NCI-H510A (cell line): Measurements from ENCODE around the gene PRPF6.

Source experiments
- DNase-seq: peaks from one replicate; lab custom pipeline; 2025; lab: John Stamatoyannopoulos, UW

PRPF6 gene

DNA sequence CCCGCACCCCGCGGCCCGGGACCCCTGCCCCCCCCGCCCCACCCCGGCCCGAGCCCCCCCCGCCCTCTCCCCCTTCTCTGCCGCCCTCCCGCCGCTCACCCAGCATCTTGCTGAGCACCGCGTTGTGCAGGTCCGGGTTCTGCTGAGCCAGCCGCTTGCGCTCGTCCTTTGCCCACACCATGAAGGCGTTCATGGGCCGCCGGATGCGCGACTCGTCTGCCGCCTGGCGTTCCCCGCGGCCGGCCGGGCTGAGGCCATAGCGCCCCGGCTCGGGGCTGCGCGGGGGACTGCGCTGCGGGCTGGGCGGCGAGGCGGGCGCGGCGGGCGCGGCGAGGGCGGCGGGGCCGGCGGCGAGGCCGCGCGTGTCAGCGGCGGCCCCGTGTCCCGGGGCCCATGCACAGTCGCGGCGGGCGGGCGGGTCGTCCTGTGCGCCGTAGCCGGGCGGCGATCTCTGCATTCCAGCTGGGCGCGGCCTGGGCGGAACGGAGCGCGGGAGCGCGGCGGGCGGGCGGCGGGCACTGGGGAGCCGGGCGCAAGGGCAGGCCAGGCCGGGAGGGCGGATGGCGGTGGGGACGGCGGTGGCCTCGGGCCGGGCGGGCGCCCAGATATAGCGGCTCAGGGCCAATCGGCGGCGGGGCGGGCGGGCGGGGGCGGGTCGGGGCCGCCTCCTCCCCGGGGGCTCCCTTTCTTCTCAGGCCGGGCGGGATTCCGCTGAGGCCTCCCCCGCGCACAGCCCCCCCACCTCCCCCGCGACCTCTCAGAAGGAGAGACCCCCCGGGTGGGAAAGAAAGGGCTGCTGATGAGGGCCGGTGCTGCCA lies 68.3 kb downstream of the PRPF6 start, which contains the start of gene SOX18:
Gene SOX18, minus strand, starts transcription at position 580 of the 818 bp plus-strand sequence. Its CDS starts 123 bp downstream, at position 457.
- DNase-seq = no peak

DNA sequence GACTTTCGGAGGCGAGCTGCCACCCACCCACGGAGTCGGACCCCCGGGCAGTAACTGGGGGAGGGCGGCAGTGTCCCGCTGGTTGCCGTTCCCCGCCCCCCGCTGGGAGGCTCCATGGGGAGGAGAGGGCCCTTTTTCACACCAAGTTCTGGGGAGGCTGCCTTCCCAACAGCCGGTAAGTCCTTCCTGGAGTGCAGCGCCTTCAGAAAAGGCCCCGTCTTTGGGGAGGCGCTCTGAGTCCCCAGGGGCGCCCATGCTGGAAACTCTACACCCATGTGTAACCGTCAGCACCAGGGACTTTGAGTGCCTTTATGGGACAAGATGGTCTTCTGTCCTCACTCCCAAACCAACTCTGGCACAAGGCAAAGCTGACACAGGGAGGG lies 68.9 kb downstream of the PRPF6 start:
- no peak for DNase-seq

DNA sequence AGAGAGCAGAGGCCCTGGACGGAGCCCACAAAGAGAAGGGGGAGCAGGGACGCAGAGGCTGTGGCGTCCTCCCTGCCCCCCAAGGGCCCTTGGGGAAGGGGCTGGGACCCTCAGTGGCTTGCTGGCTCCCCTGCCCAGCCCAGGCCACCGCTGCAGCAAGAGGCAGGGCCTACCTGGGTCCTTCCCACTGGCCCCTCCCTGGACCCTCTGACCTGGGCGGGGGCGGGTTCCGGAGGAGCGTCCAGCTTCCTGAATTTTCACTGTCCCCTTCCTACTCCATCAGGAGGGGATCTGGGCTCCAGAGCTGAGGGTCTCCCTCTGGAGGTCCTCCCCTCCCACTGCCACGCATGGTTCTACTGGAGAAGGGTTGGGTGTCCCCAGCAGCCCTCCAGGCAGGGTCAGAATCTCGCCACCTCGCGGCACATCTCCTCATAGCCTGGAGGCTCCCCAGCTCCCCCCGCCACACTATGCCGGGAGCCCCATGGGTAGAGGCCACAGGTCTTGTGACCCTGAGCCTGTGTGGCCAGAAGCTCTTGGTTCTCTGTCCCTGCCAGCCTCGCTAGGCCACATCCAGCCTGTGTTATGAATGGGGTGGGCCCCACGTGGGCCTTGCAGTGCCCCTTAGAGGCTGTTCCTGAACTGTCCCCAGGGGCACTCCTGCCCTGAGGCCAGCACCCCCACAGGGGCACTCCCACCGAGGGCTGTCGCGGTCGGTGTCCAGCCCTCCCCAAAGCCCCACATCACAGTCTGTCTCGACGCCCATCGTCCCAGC lies 69.5 kb downstream of the PRPF6 start:
- DNase-seq = no peak

DNA sequence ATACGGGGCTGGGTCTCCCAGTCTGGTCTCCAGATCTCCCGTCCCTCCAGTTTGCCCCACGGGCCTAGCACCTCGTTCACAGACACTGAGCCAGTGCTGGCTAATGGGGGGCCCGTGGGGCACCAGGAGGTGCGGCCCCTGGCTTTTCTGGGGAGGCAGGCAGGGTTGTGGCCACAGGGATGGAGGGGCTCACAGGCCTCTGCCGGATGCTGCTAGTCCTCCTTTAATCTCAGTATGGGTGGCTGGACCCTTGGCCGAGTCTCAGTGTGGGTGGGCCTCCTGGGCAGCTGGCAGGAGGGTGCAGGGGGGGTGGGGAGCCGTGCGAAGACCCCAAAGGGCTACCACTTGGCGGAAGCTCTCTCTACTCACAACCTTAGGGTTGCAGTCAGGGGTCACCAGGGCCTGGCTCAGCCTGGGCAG lies 70.1 kb downstream of the PRPF6 start:
- DNase-seq = no peak

DNA sequence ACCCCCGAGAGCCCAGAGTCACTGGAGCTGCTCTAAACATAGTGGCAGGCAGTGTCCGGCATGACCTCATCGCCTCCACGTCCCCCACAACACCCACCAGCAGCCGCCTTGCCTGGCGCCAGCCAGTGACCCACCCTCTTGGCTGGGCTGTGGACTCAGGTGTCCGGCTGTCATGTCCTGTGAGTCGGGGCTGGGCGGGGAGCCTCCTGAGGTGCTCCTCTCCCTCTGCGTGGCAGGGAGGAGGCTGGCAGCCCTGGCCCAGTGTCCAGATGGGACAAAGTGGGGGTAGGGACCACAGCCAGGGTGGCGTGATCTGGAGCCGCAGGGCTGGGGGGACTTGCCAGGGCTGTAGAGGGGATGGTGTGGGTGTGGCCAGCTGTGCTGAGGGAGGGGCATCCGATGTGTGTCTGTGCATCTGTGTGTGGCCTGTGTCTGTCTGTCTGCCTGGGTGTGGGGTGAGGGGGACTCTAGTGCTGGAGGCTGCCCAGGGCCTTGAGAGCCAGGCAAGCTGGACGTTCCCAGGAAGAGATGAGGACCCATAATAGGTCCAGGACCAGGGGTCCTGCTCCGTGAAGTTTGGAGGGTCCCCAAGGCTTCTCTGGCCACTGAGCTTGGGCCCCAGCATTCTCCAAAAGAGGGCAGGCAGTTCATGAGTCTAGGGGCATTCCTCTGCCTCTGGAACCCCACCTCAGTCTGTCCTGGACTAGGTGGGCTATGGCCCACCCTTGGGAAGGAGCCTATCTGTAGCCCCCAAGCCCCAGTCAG lies 70.8 kb downstream of the PRPF6 start:
- no peak for DNase-seq

DNA sequence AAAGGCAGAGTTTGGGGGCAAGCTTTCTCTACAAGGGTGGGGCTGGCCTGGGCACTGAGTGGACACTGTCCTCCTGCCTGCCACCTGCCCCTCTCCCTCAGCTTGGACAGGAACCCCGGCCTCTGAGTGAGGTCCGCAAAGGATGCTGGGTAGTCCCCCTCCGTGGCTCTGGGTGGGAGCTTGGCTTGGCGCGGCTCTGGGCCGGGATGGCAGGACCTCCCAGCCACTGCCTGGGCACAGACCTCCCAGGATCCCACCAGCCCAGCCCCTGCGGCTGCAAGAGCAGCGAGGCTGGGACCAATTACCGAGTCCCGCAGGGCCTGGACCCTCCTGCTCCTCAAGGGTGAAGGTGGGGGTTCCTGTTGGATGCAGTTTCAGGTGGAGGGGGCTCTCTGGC lies 71.4 kb downstream of the PRPF6 start:
- DNase-seq = no peak

DNA sequence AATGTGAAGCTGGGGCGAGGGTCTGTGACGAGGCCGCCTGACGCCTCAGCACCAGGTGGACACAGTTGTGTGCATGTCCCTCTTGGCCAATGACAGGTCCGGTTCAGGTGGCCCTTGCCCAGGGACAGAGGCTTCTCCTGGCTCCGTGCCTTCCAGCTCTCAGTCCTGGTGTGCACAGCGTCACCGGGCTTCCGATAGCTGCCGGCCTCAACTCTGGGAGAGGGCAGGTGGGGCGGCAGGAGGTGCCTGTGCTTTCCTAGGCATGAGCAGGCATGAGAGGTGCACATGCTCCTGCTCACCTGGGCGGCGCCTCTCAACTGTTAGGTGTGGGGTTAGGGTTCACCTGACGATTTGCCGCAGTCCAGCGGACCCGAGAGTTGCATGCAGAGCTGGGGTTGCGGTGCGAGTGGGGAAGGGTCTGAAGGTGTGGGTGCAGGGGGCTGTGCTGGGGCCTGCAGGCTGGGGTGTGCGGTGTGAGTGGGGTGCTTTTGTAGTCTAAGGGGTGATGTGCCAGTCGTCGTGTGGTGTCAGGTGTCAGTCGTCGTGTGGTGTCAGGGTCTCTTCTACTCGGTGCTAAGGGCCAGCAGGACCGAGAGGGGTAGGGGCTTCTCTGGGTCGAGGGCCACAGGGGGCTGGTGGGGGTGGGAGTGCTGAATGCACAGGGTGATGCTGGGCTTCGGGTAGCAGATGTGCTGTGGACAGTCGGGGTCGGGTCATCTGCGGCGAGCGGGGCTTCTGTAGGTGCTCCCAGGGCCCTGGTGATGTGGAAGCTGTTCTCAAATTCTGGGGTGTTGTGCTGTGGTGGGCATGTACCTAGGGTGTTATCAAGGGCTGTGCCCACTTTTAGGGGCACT lies 72.3 kb downstream of the PRPF6 start:
- DNase-seq = no peak

DNA sequence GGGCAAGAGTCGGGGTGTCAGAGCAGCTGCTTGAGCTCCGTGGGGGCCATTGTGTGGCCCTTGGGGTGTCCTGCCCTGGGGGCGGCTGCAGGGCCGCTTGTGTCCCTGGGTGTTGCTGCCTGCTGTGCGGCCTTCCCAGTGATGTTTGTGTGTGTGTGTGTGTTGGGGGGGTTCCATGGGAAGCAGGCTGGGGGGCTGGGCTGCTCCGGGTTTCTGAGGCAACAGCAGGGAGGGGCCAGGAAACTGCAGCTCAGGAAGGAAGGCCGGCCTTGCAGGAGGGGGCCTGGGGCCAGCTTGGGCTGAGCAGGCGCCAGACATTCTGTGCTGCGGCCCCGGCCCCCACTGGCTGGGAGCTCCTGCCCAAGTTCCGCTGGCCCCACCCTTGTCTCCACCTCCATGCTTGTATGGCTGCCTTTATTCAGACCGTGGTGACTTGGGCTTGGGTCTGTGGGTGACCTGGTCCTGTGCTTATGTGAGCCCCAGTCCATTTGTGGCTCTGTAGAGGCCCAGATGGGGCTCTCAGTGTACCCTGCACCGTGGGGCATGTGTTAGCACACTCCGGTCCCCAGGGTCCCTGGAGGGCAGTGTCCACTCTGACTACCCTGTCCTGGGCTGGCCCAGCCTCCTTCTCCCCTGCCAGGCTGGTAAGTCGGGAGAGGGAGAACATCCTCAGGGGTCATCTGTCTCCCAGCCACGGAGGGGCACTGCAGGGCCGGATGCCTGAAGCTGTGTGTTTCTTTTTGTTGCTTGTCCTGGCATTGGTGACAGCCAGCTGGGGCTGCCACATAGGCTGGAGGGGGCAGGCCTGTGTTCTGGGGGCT lies 73.1 kb downstream of the PRPF6 start:
- DNase-seq = no peak

DNA sequence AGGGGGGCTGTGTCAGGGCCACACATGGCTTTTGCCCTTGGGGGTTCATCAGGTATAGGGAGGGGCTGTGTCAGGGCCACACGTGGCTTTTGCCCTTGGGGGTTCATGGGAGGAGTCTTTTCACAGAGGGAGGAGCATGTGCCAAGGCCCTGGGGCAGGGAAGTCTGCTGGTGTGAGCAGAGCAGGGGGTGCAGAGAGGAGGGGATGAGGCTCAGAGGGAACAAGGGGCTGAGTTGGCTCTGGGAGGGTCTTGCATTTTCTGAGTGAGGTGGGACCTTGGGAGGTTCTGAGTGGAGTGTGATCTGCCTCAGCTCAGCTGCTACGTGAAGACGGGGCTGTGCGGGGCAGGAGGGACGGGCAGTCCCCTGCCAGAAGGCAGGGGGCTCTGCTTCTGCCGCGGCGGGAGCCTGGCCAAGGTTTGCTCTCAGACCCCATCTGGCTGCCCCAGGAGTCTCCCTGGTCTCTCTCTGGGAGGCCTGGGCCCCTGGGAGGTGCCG lies 74.5 kb downstream of the PRPF6 start:
- no peak for DNase-seq

DNA sequence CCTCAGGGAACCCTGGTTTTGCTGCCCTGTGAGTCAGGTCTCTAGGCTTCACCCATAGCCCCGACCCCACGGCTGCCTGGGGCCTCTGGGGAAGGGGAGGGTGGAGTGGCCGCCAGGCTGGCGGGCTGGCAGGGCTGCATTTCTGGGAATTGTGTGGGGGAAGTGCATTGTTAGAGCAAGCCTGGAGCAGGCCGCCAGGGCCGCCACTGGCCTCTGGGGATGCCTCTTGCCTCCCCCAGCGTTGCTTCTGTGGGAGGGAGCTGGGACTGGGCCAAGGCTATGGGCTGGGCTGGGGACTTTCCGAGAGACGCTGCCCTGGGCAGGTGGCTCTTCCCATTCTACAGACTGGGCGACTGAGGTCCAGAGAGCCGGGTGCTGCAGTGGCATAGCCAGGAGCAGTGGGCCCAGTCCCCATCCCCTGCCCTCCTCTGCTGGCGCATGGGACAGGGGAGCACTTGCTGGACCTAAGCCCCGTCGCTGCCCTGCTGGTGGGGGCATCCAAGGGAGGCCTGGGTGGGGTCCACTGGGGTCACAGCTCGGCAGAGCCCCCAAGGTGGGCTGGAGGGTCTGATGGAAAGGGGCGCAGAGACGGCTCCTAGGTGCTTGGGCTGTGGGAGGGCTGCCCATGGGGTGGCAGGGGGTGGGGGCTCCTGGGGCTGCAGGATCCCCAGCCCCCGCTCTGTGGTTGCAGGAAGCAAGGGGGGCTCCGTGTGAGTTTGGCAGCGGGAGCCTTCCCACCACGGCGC lies 75.1 kb downstream of the PRPF6 start:
- DNase-seq = no peak

DNA sequence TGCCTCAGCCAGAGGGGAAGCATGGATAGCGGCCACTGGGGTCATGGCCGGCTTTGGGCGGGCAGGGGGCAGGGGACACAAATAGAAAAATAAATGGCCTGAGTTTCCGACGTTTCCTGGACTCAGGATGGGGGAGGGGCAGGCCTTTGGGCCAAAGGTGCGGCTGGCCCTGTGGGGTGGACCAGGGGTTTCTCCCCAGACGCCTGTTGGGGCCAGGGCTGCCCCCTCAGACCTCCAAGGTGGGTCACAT lies 75.6 kb downstream of the PRPF6 start:
- DNase-seq = no peak

DNA sequence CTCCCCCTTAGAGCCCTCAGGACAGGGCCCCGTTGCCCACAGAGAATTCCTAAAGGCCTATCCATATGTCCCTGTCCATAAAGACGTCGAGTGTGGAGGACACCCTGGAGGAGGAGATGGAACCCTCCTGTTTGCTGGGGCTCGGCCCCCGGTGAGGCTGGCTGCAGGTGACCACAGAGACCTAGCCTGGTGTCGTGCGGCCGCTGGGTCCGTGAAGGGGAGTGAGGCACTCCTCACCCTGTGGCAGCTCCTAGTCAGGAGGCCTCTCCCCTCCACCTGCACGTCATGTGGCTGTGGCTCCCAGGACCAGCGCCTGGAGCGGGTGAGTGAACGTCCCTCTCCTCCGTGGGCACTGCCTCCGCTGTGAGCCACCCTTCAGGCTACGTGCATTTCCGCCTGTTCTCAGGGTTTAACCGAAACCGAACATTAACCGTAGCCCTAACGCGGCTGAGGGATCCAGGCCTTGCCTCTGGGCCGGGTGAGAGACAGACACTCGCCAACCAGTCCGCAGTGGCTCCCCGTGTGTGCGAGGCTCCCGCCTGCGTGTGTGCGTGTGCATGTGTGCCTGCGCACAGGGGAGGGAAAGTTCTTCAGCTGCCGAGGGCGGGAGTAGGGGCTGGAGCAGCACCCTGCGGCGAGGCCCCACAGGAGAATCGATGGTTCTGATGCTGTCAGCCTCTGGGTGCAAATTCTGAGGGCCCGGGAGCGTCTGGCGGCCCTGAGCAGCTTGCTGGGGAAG lies 76.1 kb downstream of the PRPF6 start:
- DNase-seq = no peak

DNA sequence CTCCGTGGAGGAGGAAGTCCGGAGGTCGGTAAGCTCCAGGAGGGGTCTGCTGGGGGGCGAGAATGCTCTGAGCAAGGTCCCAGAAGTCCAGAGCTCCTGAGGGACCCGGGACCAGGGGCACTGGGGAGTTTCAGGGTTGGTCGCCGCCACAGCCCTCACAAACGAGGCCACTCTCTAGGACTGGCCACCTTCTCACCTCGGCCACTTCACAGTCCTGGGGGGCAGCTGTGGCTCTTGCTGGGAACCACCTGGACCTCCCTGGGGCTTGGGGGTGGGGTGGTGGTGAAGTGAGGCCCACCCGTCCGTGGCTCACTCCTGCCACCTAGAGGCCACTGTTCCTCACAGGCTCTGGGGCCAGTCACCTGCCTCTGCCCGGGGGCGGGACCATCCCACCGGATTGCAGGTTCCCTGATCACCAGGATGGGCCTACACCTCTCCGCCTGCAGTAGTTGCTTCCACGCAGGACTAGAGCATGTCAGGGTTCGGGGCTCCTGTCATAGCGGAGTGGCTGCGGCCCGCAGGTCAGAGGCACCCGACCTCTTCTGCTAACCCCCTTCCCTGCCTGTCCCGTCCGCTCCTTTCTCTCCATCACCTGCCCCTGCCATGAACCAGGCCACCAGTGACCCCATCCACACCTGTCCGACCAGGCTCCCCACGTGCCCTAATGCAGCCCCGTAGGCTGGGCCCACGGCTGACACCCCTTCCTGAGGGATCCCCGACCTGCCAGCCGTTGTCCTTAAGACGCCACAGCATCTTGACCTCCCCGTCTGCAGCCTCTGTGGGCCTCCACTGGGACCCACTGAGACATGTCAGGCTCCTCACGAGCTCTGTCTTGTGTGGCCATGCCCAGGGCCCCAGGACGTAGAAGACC lies 76.9 kb downstream of the PRPF6 start:
- peak; percentile 35 for DNase-seq

DNA sequence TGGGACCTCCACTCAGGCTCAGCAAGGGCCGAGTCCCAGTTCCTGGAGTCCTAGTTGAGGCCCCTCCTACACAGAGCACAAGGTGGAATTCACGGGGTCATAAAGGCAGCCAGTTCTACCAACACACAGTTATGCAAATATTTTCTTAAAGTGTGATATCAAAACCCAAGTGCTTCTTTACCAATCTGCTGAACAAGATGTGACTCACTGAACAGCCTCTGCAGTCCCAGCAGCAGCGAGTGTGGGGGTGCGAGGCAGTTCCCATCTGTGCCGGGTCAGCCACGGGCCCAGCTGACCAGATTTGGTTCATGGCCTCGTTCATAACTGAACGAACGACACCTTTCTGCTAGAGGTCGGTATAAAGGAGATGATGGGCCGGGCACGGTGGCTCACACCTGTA lies 77.6 kb downstream of the PRPF6 start:
- no peak for DNase-seq

DNA sequence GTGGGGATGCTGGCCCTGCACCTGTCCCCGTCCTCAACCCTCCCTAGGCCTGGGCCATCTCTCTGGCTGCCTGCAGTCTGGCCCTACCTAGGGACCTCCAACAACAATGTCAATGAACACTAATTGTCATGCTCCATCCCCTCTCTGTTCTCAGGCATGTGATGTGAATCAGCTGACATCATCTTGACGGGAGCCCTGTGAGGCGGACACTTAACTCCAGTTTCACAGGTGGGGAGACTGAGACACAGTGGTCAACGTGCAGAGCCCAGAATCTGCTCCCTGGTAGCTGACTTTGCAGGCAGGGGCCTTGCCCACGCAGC lies 81.3 kb downstream of the PRPF6 start:
- no peak for DNase-seq

DNA sequence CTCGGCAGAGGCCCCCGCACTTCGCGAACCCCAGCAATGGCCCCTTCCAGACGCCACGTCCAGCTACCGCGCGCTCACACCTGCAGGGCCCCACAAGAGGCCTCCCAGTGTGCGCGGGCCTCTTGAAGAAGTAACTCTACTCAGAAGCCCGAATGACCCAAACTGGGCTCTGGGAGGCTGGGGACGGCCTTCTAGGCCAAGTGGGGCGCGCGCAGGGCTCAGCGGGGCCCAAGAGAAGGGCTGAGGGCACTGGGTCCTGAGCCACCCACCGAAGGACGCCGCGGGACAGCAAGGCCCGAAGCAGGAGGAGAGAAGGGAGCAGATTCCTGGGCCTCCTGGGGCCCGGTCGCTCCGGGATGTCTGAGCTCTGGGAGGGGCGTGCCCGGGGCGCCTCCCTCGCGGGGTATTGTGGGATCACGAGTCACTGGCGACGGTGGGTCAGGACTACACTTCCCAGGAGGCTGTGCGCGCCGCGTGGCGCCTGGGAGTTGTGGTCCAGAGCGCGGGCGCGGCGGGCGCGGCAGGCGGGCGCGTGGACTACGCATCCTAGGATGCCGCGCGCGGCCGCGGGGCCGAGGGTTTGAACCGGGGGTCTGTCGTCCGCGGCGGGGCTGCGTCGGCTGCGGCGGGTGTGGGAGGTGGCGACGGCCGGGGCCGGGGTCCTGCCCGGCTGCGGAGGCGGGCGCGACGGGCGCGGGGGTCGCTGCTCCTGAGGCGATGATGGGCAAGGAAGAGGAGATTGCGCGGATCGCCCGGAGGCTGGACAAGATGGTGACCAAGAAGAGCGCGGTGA lies 81.9 kb downstream of the PRPF6 start, which contains the start of gene TCEA2:
Gene TCEA2, plus strand, starts transcription at position 603 of the 793 bp plus-strand sequence. Its CDS starts 115 bp downstream, at position 718.
- peak; percentile 94 for DNase-seq

DNA sequence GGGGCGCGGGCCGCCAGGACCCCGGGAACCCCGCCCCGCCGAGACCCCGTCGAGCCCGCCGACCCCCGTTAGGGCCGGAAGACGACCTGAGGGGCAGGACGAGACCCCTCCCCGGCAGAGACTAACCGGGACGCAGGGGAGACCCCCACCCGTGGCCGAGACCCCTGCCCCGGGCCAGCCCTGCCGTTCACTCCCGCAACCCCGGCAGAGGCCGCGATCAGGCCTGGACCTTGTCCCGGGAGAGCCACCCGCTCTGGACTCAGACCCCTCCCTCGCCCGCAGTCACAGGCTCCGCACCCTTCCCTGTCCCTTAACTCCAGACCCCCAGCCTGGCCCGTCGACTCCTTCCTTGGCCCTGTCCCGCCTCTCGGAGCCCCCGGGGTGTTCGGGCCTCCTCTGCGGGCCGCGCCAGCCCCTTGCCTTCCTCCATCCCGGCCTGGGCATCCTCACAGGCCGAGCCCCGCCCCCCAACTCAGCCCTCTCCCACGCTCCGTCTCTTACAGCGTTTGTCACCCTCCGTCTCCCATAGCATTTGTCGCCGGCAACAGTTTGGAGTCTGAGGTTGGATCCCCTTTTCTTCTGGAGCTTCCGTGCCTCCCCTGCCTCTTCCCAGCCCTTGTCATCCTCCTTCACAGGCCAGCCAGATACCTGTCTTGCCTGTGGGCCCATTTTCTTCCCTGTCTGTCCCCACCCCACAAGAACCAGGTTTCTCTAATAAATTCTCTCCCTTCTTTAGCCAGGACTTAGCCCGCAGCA lies 82.6 kb downstream of the PRPF6 start:
- DNase-seq = no peak
